Activated T-helper 17 cell treated with anti-CD3 and anti-CD28 coated beads, Interleukin-2, amount 50 U/mL, for 72 hours (primary cell): ENCODE measurements around the gene CENPP. TPM values are rescaled to one million over a fixed set of nuclear protein-coding genes. Genes with fewer than 3 reads are reported as not detected.
A peak's percentile ranks its signal among the peaks of the same experiment; 100 is the strongest.

Experiments
- ATAC-seq: fragments of 150-1000 bp; cut with Tn5 transposase; replicated peaks from 2 replicates; pipeline ENCODE4 v1.10.0; 2021; ENCODE audit warnings: mild to moderate bottlenecking, moderate library complexity
- H3K27ac Mint-ChIP-seq: one replicate; pipeline ENCODE4 v1.8.0; 2022; ENCODE audit warnings: mixed read lengths
- H3K27me3 Mint-ChIP-seq: one replicate; pipeline ENCODE4 v1.8.0; 2022; ENCODE audit warnings: mixed read lengths
- H3K36me3 Mint-ChIP-seq: one replicate; pipeline ENCODE4 v1.8.0; 2022; ENCODE audit warnings: low read depth, mild to moderate bottlenecking, mixed read lengths
- H3K4me1 Mint-ChIP-seq: one replicate; pipeline ENCODE4 v1.8.0; 2022; ENCODE audit warnings: mixed read lengths
- H3K4me3 Mint-ChIP-seq: one replicate; pipeline ENCODE4 v1.8.0; 2022; ENCODE audit warnings: mild to moderate bottlenecking, mixed read lengths
- H3K9me3 Mint-ChIP-seq: one replicate; pipeline ENCODE4 v1.8.0; 2022; ENCODE audit warnings: mixed read lengths
- total RNA-seq, 2 donors: library from RNA; stranded (reverse); gene quantifications; one replicate each; pipeline ENCODE4 v1.2.3, GENCODE V29; 2022

CENPP gene
- total RNA-seq, 2 donors from 2014 or later = 19.3 to 31.5 TPM

- H3K36me3 Mint-ChIP-seq = no peaks in the 10 kb centered on the region
- H3K27me3 Mint-ChIP-seq = no peaks in the 10 kb centered on the region
- no peaks in the 10 kb centered on the region for H3K9me3 Mint-ChIP-seq
- peak; percentile 31 for ATAC-seq
- H3K4me3 Mint-ChIP-seq = no peak overlapping the region
- H3K27ac Mint-ChIP-seq = no peak overlapping the region
- H3K4me1 Mint-ChIP-seq = no peaks in the 10 kb centered on the region
Observed at GRCh38 chr9:92501671-92502393, 176.1 kb downstream of the CENPP start.

GRCh38 chr9:92503156-92503555 lies 177.4 kb downstream of the CENPP start:
- H3K4me3 Mint-ChIP-seq = no peak overlapping the region
- H3K27ac Mint-ChIP-seq = no peak overlapping the region
- no peaks in the 10 kb centered on the region for H3K9me3 Mint-ChIP-seq
- H3K27me3 Mint-ChIP-seq = no peaks in the 10 kb centered on the region
- H3K4me1 Mint-ChIP-seq = no peaks in the 10 kb centered on the region
- ATAC-seq = no peak
- no peaks in the 10 kb centered on the region for H3K36me3 Mint-ChIP-seq

GRCh38 chr9:92504881-92505280 lies 179.1 kb downstream of the CENPP start:
- Mint-ChIP-seq H3K4me1 (no peaks in the 10 kb centered on the region), H3K36me3 (no peaks in the 10 kb centered on the region), H3K9me3 (no peaks in the 10 kb centered on the region), H3K27me3 (no peaks in the 10 kb centered on the region), H3K4me3 (no peak overlapping the region), H3K27ac (no peak overlapping the region)
- no peak for ATAC-seq

GRCh38 chr9:92506184-92506857 lies 180.6 kb downstream of the CENPP start:
- Mint-ChIP-seq H3K27ac (no peak overlapping the region), H3K27me3 (no peaks in the 10 kb centered on the region), H3K4me3 (no peak overlapping the region), H3K36me3 (no peaks in the 10 kb centered on the region), H3K9me3 (no peaks in the 10 kb centered on the region), H3K4me1 (no peaks in the 10 kb centered on the region)
- ATAC-seq = no peak

GRCh38 chr9:92507005-92507404 lies 181.3 kb downstream of the CENPP start:
- Mint-ChIP-seq H3K9me3 (no peaks in the 10 kb centered on the region), H3K4me3 (no peak overlapping the region), H3K36me3 (no peaks in the 10 kb centered on the region), H3K4me1 (no peaks in the 10 kb centered on the region), H3K27me3 (no peaks in the 10 kb centered on the region), H3K27ac (no peak overlapping the region)
- no peak for ATAC-seq

GRCh38 chr9:92507496-92507895 lies 181.7 kb downstream of the CENPP start:
- ATAC-seq = no peak
- Mint-ChIP-seq H3K36me3 (no peaks in the 10 kb centered on the region), H3K4me1 (no peaks in the 10 kb centered on the region), H3K9me3 (no peaks in the 10 kb centered on the region), H3K27ac (no peak overlapping the region), H3K4me3 (no peak overlapping the region), H3K27me3 (no peaks in the 10 kb centered on the region)

- no peak overlapping the region for H3K27ac Mint-ChIP-seq
- ATAC-seq = no peak
- H3K27me3 Mint-ChIP-seq = no peaks in the 10 kb centered on the region
- no peaks in the 10 kb centered on the region for H3K36me3 Mint-ChIP-seq
- H3K4me1 Mint-ChIP-seq = no peaks in the 10 kb centered on the region
- no peaks in the 10 kb centered on the region for H3K9me3 Mint-ChIP-seq
- H3K4me3 Mint-ChIP-seq = no peak overlapping the region
Observed at GRCh38 chr9:92508018-92508820, 182.5 kb downstream of the CENPP start.

GRCh38 chr9:92509050-92509449 lies 183.3 kb downstream of the CENPP start:
- Mint-ChIP-seq H3K4me3 (no peak overlapping the region), H3K9me3 (no peaks in the 10 kb centered on the region), H3K27ac (no peak overlapping the region), H3K27me3 (no peaks in the 10 kb centered on the region), H3K4me1 (no peaks in the 10 kb centered on the region), H3K36me3 (no peaks in the 10 kb centered on the region)
- no peak for ATAC-seq

GRCh38 chr9:92510747-92511146 lies 185.0 kb downstream of the CENPP start:
- H3K4me1 Mint-ChIP-seq = no peaks in the 10 kb centered on the region
- H3K9me3 Mint-ChIP-seq = no peaks in the 10 kb centered on the region
- H3K27ac Mint-ChIP-seq = no peak overlapping the region
- H3K4me3 Mint-ChIP-seq = no peak overlapping the region
- no peaks in the 10 kb centered on the region for H3K36me3 Mint-ChIP-seq
- H3K27me3 Mint-ChIP-seq = no peaks in the 10 kb centered on the region
- ATAC-seq = no peak

- Mint-ChIP-seq H3K9me3 (no peaks in the 10 kb centered on the region), H3K27me3 (no peaks in the 10 kb centered on the region), H3K27ac (no peak overlapping the region), H3K36me3 (no peaks in the 10 kb centered on the region), H3K4me1 (no peaks in the 10 kb centered on the region), H3K4me3 (no peak overlapping the region)
- ATAC-seq = no peak
Observed at GRCh38 chr9:92512622-92513021, 186.9 kb downstream of the CENPP start.

GRCh38 chr9:92513349-92513748 lies 187.6 kb downstream of the CENPP start:
- H3K27ac Mint-ChIP-seq = no peak overlapping the region
- H3K4me1 Mint-ChIP-seq = no peaks in the 10 kb centered on the region
- H3K9me3 Mint-ChIP-seq = no peaks in the 10 kb centered on the region
- H3K4me3 Mint-ChIP-seq = no peak overlapping the region
- no peaks in the 10 kb centered on the region for H3K36me3 Mint-ChIP-seq
- no peak for ATAC-seq
- no peaks in the 10 kb centered on the region for H3K27me3 Mint-ChIP-seq

GRCh38 chr9:92514635-92515034 lies 188.9 kb downstream of the CENPP start:
- Mint-ChIP-seq H3K4me1 (no peaks in the 10 kb centered on the region), H3K36me3 (no peaks in the 10 kb centered on the region), H3K9me3 (no peaks in the 10 kb centered on the region), H3K27ac (no peak overlapping the region), H3K4me3 (no peak overlapping the region), H3K27me3 (no peaks in the 10 kb centered on the region)
- no peak for ATAC-seq

- H3K4me3 Mint-ChIP-seq = no peak overlapping the region
- no peaks in the 10 kb centered on the region for H3K4me1 Mint-ChIP-seq
- H3K27ac Mint-ChIP-seq = no peak overlapping the region
- ATAC-seq = no peak
- no peaks in the 10 kb centered on the region for H3K27me3 Mint-ChIP-seq
- H3K9me3 Mint-ChIP-seq = no peaks in the 10 kb centered on the region
- H3K36me3 Mint-ChIP-seq = no peaks in the 10 kb centered on the region
Observed at GRCh38 chr9:92516521-92516920, 190.8 kb downstream of the CENPP start.

- no peaks in the 10 kb centered on the region for H3K9me3 Mint-ChIP-seq
- no peak overlapping the region for H3K4me3 Mint-ChIP-seq
- no peak overlapping the region for H3K27ac Mint-ChIP-seq
- H3K4me1 Mint-ChIP-seq = no peaks in the 10 kb centered on the region
- no peaks in the 10 kb centered on the region for H3K27me3 Mint-ChIP-seq
- no peak for ATAC-seq
- H3K36me3 Mint-ChIP-seq = no peaks in the 10 kb centered on the region
Observed at GRCh38 chr9:92517046-92517445, 191.3 kb downstream of the CENPP start.

GRCh38 chr9:92518199-92518598 lies 192.4 kb downstream of the CENPP start:
- Mint-ChIP-seq H3K36me3 (no peaks in the 10 kb centered on the region), H3K4me3 (no peak overlapping the region), H3K4me1 (no peaks in the 10 kb centered on the region), H3K27me3 (no peaks in the 10 kb centered on the region), H3K9me3 (no peaks in the 10 kb centered on the region), H3K27ac (no peak overlapping the region)
- no peak for ATAC-seq
